A549 (cell line): ENCODE data around the gene CGREF1.

Experiments used
- CBX2 ChIP-seq: fragments of 200-600 bp; sonication (generic); IDR thresholded peaks from 2 replicates; pipeline ENCODE4 v1.6.1; 2016; ENCODE audit warnings: low read depth, mild to moderate bottlenecking, borderline replicate concordance
- RFX5 ChIP-seq: fragments of 450-650 bp; IDR thresholded peaks from 2 replicates; pipeline ENCODE4 v1.7.1; 2014; ENCODE audit warnings: antibody characterized with exemption, mild to moderate bottlenecking, moderate library complexity
- ZNF302 ChIP-seq: fragments of 250-450 bp; sonication (Bioruptor Pico); IDR thresholded peaks from 2 replicates; pipeline ENCODE4 v1.9.0; 2021; ENCODE audit warnings: inconsistent platforms, mild to moderate bottlenecking, moderate library complexity
- TF ChIP-seq, protein P1 (sequence below): fragments of >200 bp; sonication (Bioruptor Twin); formaldehyde crosslinking; IDR thresholded peaks from 3 replicates; pipeline ENCODE4 v1.5.1; 2016

DNA sequence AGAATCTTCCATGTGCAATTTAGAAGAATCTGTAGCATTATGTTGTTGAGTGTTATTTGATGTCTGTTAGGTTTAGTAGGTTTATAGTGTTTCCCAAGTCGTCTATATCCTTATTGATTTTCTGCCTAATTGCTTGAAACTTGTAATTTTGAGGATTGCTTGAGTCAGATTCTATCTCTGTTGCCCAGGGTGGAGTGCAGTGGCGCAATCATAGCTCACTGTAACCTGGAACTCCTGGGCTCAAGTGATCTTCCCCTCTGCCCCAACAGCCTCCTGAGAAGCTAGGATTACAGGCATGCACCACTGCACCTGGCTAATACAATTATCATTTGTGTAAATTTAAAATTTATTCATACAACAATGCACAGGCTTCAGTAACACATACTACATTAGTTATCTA is 26.8 kb upstream of the CGREF1 start:
- TF ChIP-seq ZNF302 (CRISPR knock-in tag): no peak
- TF ChIP-seq CBX2: no peak
- TF ChIP-seq, protein P1, sequence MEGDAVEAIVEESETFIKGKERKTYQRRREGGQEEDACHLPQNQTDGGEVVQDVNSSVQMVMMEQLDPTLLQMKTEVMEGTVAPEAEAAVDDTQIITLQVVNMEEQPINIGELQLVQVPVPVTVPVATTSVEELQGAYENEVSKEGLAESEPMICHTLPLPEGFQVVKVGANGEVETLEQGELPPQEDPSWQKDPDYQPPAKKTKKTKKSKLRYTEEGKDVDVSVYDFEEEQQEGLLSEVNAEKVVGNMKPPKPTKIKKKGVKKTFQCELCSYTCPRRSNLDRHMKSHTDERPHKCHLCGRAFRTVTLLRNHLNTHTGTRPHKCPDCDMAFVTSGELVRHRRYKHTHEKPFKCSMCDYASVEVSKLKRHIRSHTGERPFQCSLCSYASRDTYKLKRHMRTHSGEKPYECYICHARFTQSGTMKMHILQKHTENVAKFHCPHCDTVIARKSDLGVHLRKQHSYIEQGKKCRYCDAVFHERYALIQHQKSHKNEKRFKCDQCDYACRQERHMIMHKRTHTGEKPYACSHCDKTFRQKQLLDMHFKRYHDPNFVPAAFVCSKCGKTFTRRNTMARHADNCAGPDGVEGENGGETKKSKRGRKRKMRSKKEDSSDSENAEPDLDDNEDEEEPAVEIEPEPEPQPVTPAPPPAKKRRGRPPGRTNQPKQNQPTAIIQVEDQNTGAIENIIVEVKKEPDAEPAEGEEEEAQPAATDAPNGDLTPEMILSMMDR: no peak
- no peak for TF ChIP-seq RFX5
